ENCODE data around the gene NFIA.

GRCh38 chr1:61117283-61117682 lies 34.9 kb downstream of the NFIA start:
- TF ChIP-seq ZBTB7A (IDR thresholded peaks at IDR 0.05; ENCODE audit: low read depth) (no peak), EP300 (IDR thresholded peaks at IDR 0.05; ENCODE audit: borderline replicate concordance) (no peak), YY1 (IDR thresholded peaks at IDR 0.05; ENCODE audit: low read depth) (no peak), TAF1 (IDR thresholded peaks at IDR 0.05; ENCODE audit: low read depth) (no peak), RAD21 (IDR thresholded peaks at IDR 0.05; ENCODE audit: low read depth) (no peak), CREB1 (IDR thresholded peaks at IDR 0.05; ENCODE audit: low read depth) (no peak), TEAD4 (IDR thresholded peaks at IDR 0.05) (no peak), REST (IDR thresholded peaks at IDR 0.05; ENCODE audit: low read depth) (no peak), USF1 (IDR thresholded peaks at IDR 0.05) (no peak), CEBPB (IDR thresholded peaks at IDR 0.05) (no peak), MAX (IDR thresholded peaks at IDR 0.05) (no peak), NFIC (IDR thresholded peaks at IDR 0.05) (no peak), FOXM1 (IDR thresholded peaks at IDR 0.05; ENCODE audit: borderline replicate concordance, low read depth) (no peak), TCF12 (IDR thresholded peaks at IDR 0.05; ENCODE audit: low read depth) (no peak)

Data from Ishikawa (cell line).